ENCODE data around the gene MAML2.
A peak's percentile ranks its signal among the peaks of the same experiment; 100 is the strongest.
"Not testable (repeated sequence)": the region's sequence is repeated elsewhere in the genome, so short reads cannot be mapped to it uniquely, and the experiment has no call there.

Gene MAML2

GRCh38 chr11:96288915-96289314 lies 54.1 kb downstream of the MAML2 start:
- DNase-seq = no peak

GRCh38 chr11:96287822-96288439 lies 55.1 kb downstream of the MAML2 start:
- DNase-seq = no peak

GRCh38 chr11:96285985-96286384 lies 57.0 kb downstream of the MAML2 start:
- DNase-seq = not testable (repeated sequence)

GRCh38 chr11:96284917-96285316 lies 58.1 kb downstream of the MAML2 start:
- DNase-seq = no peak

GRCh38 chr11:96284401-96284800 lies 58.6 kb downstream of the MAML2 start:
- no peak for DNase-seq

GRCh38 chr11:96282625-96283220 lies 60.3 kb downstream of the MAML2 start:
- DNase-seq = no peak

- DNase-seq = no peak
These were observed 62.6 kb downstream of the MAML2 start for GRCh38 chr11:96280444-96280843.

- DNase-seq = no peak
These were observed 63.1 kb downstream of the MAML2 start for GRCh38 chr11:96279896-96280290.

- DNase-seq = no peak
These were observed 63.7 kb downstream of the MAML2 start for GRCh38 chr11:96279018-96279895.

GRCh38 chr11:96278039-96278897 lies 64.7 kb downstream of the MAML2 start:
- DNase-seq = peak; percentile 59

GRCh38 chr11:96277696-96278038 lies 65.3 kb downstream of the MAML2 start:
- no peak for DNase-seq

- DNase-seq = no peak
These were observed 66.2 kb downstream of the MAML2 start for GRCh38 chr11:96276836-96277235.

- DNase-seq = no peak
These were observed 67.0 kb downstream of the MAML2 start for GRCh38 chr11:96275801-96276594.

- DNase-seq = no peak
These were observed 69.5 kb downstream of the MAML2 start for GRCh38 chr11:96273507-96273906.

- peak; percentile 60 for DNase-seq
These were observed 70.3 kb downstream of the MAML2 start for GRCh38 chr11:96272529-96273222.

- no peak for DNase-seq
These were observed 71.2 kb downstream of the MAML2 start for GRCh38 chr11:96271777-96272176.

GRCh38 chr11:96271352-96271751 lies 71.6 kb downstream of the MAML2 start:
- DNase-seq = not testable (repeated sequence)

- DNase-seq = not testable (repeated sequence)
These were observed 74.5 kb downstream of the MAML2 start for GRCh38 chr11:96268527-96268926.

GRCh38 chr11:96267496-96268032 lies 75.4 kb downstream of the MAML2 start:
- DNase-seq = no peak

GRCh38 chr11:96267001-96267495 lies 75.9 kb downstream of the MAML2 start:
- DNase-seq = no peak

GRCh38 chr11:96265972-96266371 lies 77.0 kb downstream of the MAML2 start:
- no peak for DNase-seq

All from femur (tissue), 1 donor.